NOMO-1 (cell line): ENCODE results near the gene RAB10.
"Not testable (repeated sequence)": the region's sequence is repeated elsewhere in the genome, so short reads cannot be mapped to it uniquely, and the experiment has no call there.

Source experiments
- DNase-seq, 2 experiments: peaks; one replicate each; lab custom pipeline; 2025; ENCODE audit not compliant: unreplicated experiment in 2 of 2; lab: John Stamatoyannopoulos, UW

The RAB10 gene

GRCh38 chr2:26033818-26034636 lies at the start of gene RAB10:
TSS of gene RAB10 (plus strand) at chr2:26034084. CDS start at chr2:26034609, 525 bp downstream.
- peak; percentile 98 for DNase-seq

GRCh38 chr2:25988134-25988533 lies 45.8 kb upstream of the RAB10 start:
- no peak for DNase-seq

GRCh38 chr2:25989154-25989553 lies 44.7 kb upstream of the RAB10 start:
- no peak for DNase-seq

GRCh38 chr2:25991965-25992364 lies 41.9 kb upstream of the RAB10 start:
- peak; percentile 45 to 65 for DNase-seq

- no peak for DNase-seq
These were observed 41.3 kb upstream of the RAB10 start for GRCh38 chr2:25992556-25992955.

GRCh38 chr2:25993049-25993448 lies 40.8 kb upstream of the RAB10 start:
- DNase-seq: no peak

GRCh38 chr2:25994509-25994908 lies 39.4 kb upstream of the RAB10 start:
- no peak for DNase-seq

- DNase-seq: no peak
These were observed 37.0 kb upstream of the RAB10 start for GRCh38 chr2:25996844-25997243.

GRCh38 chr2:25998816-25999383 lies 35.0 kb upstream of the RAB10 start:
- not testable (repeated sequence) for DNase-seq

GRCh38 chr2:25999406-25999805 lies 34.5 kb upstream of the RAB10 start:
- not testable (repeated sequence) for DNase-seq

GRCh38 chr2:26000561-26001082 lies 33.3 kb upstream of the RAB10 start:
- DNase-seq: no peak

GRCh38 chr2:26001743-26002351 lies 32.0 kb upstream of the RAB10 start:
- no peak for DNase-seq

- DNase-seq: peak; percentile 71 to 84
These were observed 31.1 kb upstream of the RAB10 start for GRCh38 chr2:26002632-26003310.

GRCh38 chr2:26008095-26008494 lies 25.8 kb upstream of the RAB10 start:
- DNase-seq: no peak

GRCh38 chr2:26008851-26009566 lies 24.9 kb upstream of the RAB10 start:
- DNase-seq: peak; percentile 98 to 99

GRCh38 chr2:26009567-26009963 lies 24.3 kb upstream of the RAB10 start:
- DNase-seq: no peak

GRCh38 chr2:26010943-26011342 lies 22.9 kb upstream of the RAB10 start:
- DNase-seq: no peak

- no peak for DNase-seq
These were observed 22.3 kb upstream of the RAB10 start for GRCh38 chr2:26011609-26011989.

- no peak for DNase-seq
These were observed 21.7 kb upstream of the RAB10 start for GRCh38 chr2:26011990-26012856.

- DNase-seq: no peak
These were observed 20.2 kb upstream of the RAB10 start for GRCh38 chr2:26013668-26014067.
